Breast epithelium (tissue), 3 donors: ENCODE results near the gene CHKA.

Experiments used
- POLR2A ChIP-seq: fragments of 450-650 bp; IDR thresholded peaks from one replicate; pipeline ENCODE4 v1.6.1; 2016; ENCODE audit warnings: antibody characterized with exemption, mild to moderate bottlenecking, moderate library complexity
- TF ChIP-seq, protein P1 (sequence below), 3 donors: fragments of 450-650 bp; IDR thresholded peaks; one replicate each; pipeline ENCODE4 v1.5.1; 2016 to 2017; ENCODE audit warnings: antibody characterized with exemption in 3 of 3, mild to moderate bottlenecking in 3 of 3, moderate library complexity in 3 of 3

DNA sequence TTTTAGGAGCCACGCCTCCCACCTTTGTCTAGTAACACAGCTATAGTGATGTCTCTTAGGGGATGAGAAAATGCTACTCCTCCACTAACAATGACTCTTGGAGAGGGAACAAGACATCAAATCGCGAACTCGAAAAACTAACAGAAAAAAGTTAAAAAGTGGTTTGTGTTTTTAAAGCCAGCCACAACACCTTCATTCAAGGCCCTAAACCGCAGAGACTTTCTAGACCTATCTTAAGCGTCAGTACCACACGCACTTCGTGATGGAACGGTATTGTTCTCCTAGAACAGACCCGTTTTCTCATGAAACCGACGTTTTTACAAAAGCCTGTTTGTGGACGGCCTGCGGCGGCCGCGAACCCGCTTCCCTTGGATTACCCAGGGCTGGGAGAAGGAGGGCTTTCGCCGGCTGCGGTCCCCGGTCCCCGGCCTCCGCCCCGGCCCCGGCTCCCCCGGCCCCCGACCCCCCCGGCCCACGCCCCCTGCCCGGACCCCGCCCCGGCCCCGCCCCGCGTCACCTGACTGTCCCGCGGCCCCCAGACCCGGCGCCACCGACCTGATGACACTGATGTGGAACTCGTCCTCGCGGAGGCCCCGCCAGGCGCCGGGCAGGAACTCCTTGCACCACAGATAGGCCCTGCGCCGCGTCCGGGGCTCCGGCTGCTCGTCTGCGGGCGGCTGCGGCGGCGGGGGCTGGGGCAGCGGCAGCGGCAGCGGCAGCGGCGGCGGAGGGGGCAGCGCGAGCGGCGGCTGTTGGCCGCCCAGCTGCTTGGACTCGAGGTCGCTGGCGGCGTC is 718 bp downstream of the CHKA start:
- TF ChIP-seq POLR2A = no peak
- TF ChIP-seq, protein P1, sequence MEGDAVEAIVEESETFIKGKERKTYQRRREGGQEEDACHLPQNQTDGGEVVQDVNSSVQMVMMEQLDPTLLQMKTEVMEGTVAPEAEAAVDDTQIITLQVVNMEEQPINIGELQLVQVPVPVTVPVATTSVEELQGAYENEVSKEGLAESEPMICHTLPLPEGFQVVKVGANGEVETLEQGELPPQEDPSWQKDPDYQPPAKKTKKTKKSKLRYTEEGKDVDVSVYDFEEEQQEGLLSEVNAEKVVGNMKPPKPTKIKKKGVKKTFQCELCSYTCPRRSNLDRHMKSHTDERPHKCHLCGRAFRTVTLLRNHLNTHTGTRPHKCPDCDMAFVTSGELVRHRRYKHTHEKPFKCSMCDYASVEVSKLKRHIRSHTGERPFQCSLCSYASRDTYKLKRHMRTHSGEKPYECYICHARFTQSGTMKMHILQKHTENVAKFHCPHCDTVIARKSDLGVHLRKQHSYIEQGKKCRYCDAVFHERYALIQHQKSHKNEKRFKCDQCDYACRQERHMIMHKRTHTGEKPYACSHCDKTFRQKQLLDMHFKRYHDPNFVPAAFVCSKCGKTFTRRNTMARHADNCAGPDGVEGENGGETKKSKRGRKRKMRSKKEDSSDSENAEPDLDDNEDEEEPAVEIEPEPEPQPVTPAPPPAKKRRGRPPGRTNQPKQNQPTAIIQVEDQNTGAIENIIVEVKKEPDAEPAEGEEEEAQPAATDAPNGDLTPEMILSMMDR (IDR thresholded peaks at IDR 0.05) = no peak
